HG02798 (cell line): Measurements from ENCODE around the gene SIRT5.

Experiments used
- ATAC-seq: cut with Tn5 transposase; IDR thresholded peaks from one replicate; pipeline ENCODE4 v1.9.1; 2021; ENCODE audit warnings: mild to moderate bottlenecking; ENCODE audit not compliant: unreplicated experiment, poor library complexity

The SIRT5 gene

DNA sequence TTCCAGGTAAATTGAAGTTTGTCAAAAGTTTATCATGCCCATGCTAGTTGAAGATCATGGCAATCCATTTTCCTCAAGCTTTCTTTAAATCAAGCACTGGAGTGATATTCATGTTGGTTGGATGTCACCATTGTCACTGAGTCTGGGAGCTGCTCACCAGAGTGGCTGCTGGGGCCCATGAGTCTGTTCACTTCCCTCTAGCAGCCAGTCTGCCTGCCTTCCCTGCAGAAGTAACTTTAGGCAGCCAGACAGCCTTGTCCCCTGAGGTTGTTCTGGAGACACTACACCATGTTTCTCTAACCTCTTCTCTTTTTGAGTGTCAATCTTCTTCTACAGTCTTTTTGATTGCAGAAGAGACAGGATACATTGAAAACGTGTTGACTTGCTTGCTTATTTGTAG, 5.5 kb downstream of the SIRT5 start:
- no peak for ATAC-seq

DNA sequence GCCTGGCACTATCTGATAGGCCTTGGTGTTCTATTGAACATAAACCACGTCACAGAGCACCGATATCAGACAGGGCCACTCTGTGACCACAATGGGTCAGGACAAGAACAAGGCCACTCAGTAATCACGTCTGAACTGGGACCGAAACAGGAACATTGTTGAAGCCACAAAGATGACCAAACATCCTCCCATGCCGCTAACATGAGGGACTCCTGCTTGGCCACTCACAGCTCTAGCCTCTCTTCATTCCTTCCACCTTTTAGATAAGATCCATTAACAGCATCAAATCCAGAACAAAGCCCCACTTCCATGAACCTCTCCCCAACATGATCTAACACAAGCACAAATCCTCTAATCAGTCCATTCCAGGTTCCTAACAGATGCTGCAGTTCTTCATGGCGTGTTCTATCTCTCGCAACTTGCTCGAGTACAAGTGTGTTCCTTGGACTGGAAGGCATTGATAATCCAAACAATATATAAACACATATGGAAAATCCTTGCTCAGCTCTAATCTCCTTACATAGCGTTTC, 7.4 kb downstream of the SIRT5 start:
- no peak for ATAC-seq

DNA sequence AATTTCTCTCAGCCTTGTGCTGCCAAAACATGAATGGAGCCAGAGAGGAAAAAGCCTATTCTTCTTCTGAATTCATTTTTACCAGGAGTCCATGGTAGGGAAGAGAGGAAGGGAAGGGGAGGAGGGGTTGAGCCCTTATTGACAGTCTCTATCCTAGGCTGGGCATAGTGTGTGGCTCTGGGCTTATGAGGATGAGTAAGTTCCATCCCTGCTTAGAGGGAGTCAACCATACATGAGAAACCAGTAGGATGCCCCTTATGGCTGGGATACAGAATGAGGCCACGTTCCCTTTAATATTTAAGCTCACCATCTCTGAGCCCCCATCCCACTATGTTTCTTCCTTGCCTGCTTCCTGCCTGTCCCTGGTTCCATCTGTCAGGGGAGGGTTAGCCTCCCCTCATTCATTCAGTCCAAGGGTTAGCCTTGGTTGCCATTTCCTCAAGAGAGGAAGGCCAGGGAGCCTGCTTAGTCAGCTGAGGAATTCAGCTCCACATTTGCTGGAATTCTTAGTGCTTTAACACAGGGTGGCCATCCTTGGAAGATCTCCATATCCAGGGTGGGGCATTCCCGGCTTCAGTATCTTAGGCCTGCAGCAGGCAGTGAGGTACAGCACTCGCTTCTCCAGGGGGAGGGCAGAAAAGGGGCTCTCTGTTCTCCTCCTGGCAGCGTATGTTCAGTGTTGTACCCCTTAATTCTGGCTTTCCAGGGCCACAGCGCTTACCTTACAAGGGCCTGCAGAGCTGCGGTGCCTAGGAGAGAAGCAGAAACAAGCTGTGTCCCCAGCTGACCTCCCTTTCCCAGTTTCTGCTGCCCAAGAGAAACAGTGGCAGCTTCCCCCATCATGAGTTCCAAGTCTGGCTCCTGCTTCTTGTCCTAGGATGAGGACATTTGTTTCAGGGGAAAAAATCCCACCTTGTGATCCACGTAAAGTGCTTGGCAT, 12.5 kb downstream of the SIRT5 start:
- ATAC-seq: no peak

DNA sequence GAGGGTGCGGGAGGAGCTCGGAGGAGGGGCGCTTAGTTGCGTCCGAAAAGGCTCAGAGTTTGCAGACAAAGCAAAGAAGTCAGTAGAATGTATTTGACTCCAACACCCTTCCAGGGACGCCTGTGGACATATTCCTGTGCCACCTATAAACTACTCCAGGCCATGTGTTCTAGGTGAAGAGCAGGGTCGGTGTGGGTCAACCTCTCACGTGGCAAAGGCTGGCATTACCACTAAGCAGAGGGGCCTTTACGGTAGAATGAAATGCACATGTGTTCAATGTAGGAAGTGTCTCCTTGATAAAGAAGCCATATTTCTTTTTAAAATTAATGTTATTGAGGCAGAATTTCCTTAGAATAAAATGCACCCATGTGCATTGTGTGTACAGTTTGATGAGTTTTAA, 15.4 kb downstream of the SIRT5 start:
- no peak for ATAC-seq

DNA sequence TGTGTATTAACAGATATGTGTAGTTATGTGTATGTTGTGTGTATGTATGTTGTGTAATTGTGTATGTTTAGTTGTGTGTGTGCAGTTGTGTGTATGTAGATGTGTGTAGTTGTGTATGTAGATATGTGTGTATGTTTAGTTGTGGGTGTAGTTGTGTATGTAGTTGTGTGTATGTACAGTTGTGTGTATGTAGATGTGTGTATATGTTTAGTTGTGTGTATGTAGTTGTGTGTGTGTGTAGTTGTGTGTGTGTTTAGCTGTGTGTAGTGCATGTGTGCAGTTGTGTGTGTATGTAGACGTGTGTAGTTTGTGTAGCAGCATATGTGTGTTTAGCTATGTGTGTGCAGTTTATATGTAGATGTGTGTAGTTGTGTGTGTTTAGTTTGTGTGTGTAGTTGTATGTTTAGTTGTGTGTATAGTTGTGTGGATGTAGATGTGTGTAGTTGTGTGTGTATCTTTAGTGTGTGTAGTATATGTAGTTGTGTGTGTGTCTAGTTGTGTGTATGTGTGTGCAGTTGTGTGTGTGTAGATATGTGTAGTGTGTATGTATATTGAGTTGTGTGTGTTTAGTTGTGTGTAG, 16.3 kb downstream of the SIRT5 start:
- no peak for ATAC-seq

DNA sequence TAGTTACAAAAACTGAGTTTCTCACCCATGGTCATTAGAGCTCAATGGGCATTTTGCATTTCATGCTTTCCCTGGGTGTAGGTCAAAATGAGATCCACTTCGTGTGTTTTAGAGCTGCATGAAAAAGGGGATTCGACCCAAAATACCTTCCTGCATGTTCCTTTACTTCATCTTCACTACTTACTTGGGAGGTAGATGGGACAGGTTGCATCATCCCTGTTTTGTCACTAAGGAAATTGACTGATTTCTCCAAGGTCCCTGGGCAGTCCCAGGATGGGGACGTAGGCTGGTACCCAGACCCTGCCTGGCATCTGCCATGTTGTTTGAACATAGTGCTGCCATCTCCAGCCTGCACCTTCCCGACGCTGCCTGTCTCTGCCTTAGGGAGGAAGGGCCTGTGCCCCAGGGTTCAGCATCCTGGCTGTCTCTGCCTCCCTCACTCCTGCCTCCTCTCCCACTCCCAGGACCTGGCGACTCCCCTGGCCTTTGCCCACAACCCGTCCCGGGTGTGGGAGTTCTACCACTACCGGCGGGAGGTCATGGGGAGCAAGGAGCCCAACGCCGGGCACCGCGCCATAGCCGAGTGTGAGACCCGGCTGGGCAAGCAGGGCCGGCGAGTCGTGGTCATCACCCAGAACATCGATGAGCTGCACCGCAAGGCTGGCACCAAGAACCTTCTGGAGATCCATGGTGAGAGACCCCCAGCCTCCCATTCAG, 17.0 kb downstream of the SIRT5 start:
- ATAC-seq: no peak

DNA sequence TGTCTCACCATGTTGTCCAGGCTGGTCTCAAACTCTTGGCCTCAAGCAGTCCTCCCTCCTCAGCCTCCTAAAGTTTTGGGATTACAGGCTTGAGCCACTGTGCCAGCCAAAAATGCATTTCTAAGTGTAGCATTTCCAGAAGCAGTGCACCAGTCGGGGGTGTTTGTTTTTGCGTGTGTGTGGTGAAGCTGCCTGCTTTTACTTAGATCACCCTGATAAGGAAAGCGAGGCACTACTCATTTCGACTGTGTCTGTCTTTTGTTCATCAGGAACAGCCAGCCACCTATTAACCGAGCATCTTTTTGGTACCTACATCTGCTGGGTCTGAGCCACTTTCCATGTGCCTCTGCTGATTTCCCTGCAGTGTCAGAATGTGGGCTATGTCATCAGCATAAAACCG, 18.7 kb downstream of the SIRT5 start:
- ATAC-seq: no peak

DNA sequence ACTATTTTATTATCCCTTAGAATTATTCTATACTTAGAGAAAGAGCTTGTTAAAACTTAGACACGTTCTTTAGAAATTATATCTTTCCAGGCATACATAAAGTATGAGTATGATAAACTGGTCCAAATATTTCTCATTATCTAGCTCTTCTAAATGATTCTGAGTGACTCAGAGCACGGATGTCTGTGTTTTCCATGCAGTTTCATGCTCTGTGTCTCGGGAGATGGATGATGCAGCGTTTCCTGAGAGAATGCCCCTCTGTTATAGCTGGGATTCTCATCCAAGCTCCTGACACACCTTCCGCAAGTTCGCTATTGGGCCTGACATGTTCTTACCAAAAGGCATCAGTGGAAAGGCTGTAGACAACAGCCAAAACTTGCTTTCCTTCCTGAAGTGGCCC, 19.3 kb downstream of the SIRT5 start:
- no peak for ATAC-seq

DNA sequence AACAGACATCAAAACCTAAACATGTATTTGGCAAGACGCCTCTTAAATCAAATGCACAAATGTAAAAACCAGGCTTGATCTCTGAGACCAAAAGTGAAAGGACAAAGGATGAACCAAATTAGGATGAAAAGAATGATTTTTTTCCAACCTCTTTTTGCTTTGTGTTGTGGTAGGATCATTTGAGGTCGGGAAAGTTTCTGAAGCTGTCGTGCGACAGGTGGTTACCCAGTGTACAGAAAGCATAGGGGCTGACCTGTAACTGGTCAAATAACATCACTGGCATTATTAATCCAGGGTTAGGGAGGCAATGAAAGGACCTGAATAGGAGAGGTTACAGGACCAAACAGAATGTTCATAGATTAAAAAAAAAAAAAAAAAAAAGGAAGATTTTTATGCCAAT, 22.7 kb downstream of the SIRT5 start:
- no peak for ATAC-seq

DNA sequence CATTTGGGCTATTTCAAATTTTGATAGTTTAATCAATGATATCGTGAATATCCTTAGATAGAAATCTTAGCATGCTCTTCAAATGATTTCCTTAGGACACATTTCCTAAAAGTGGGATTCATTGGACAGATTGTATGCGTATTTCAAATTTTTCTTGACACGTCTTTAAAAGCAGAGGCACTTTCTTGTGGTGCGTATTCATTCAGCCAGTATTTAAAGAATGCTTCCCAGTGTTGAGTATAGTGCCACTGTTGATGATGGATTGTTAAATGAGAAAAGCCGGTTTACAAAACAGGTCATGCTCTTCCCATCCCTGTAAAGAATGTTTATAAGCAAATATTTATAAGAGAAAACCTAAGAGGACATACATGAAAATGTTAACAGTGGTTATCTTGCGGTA, 25.6 kb downstream of the SIRT5 start:
- ATAC-seq: no peak

DNA sequence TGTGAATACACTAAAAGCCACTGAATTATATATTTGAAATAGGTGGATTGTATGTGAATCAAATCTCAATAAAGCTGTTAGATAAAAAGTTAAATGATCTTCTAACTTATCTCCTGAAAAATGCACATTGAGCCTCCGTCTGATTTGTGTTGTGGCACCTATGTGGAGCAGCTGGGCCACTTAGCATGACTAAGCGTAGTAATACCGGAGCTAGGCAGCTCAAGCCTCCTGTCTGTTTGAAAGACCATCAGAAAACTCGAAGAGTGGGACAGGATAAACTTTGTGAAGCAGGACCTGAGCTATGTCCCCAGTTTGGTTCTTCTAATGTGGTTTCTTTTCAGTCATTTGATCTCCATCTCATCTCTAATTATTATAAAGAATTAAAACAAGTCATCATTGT, 29.7 kb downstream of the SIRT5 start:
- no peak for ATAC-seq

DNA sequence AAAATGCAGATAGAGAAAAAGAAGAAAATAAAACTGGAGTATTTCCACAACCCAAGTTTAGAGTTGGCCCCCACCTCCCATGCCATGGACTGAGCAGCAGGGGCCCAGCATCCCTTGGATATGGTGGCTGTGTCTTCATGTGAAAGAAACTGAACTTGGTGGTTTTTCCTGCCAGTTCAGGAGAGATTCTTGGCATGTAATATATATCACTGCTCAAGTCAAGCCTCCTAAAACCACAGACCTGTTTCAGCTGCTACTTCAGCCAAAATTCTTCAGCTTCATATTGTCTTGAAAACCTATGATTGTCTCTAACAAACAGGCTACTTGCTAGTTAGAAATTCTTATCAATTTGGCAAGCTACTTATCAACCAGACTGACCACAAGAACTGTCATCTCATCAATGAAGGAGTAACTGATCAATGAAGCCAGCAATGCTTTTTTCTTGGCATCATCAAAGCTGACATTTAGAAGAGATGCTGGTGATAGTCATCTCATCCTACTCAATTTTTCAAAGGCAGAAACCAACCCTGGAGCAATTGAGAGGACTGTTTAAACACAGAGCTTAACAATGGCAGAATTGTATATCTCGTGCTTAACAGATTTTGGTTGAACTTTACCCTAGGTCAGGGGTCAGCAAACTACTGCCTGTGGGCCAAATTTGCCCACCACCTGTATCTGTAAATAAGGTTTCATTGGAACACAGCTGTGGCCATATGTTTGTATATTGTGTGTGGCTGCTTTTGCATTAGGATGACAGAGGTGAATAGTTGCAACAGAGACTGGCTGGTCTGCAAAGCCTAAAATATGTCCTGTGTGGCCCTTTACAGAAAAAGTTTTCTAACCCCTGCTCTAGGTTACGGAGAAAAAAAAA, 30.4 kb downstream of the SIRT5 start:
- no peak for ATAC-seq

DNA sequence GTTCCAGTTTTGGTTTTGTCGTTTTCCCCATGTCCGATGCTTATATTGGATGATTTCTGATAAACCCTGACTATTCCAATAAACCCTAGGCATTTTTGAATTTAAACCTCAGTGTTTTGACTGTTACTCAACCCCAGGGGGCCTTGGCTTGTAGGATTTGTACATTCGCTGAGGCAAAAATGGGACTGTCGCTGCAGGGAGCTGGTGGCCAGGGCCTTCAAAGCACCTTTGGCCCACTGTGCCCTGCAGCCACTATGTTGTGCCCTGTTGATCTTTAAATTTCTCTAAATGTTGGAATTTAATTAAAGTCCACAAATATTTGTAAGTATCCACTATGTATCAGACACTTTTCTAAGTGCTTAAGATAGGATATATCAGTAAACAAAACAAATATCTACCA, 31.2 kb downstream of the SIRT5 start:
- no peak for ATAC-seq

DNA sequence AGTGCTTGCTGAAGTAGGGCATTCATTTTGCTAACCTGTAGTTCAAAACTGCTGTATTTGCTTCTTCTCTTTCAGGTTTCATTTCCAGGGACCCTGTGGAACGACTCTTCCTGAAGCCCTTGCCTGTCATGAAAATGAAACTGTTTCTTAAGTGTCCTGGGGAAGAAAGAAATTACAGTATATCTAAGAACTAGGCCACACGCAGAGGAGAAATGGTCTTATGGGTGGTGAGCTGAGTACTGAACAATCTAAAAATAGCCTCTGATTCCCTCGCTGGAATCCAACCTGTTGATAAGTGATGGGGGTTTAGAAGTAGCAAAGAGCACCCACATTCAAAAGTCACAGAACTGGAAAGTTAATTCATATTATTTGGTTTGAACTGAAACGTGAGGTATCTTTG, 37.3 kb downstream of the SIRT5 start:
- ATAC-seq: no peak

DNA sequence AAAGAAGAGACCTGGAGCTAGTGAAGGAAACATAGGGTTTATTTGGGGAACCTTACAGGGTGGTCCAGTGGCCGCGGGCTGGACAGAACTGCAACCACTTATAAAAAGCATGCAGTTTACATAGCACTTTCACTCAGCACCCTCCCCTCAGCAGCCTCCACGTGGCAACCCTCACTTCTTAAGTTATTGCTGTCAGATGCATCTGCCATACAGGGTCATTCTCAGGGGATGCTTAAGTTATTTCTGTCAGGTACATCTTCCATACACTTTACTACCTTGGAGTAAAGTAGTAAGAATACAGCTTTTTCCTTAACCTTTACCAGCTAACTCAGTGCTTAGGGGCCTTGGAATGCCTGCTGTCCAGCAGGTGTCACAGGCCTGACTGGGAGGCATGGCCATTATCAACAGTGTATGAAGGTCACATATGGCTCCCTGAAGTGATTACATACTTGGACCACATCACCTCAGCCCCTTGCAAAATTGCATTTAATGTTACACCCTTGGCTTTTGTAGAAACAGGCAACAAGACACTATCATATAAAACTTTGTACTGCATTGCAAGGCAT, 38.7 kb downstream of the SIRT5 start:
- ATAC-seq: no peak

DNA sequence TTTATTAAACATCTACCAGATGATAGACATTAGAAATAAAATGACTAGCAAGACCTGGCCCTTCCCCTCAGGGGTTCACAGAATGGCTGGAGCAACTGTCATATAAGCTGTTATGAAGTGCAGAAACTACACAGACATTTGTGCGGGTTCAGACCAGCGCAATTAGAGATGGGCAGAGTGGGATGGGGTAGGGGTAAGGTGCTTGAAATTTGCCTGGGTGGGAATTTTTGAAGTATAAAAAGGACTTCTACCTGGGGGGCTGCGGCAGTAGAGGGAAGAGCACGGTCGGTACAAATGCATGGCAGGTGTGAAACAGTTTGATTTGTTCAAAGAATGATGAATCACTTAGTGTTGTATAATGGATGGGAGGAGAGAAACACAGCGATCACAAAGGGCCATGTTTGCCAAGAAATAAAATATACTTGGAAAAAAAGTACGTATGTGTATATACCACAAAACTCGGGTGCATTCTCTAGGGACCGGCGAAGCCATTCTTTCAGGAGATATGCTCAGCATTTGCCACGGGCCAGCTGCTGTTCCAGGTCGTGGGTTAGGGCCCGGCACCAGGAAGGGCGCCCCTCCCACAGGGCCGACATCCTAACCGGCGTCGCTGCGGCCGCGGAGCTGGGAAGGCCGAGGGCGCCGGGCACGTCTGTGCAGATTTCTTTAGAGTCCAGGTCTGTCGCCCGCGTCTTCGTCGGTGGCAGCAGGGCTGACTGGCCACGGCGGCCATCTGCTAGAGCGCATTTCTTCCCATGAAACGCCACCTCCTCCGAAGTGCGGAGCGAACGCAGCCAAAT, 39.9 kb downstream of the SIRT5 start:
- ATAC-seq: peak; percentile 23

DNA sequence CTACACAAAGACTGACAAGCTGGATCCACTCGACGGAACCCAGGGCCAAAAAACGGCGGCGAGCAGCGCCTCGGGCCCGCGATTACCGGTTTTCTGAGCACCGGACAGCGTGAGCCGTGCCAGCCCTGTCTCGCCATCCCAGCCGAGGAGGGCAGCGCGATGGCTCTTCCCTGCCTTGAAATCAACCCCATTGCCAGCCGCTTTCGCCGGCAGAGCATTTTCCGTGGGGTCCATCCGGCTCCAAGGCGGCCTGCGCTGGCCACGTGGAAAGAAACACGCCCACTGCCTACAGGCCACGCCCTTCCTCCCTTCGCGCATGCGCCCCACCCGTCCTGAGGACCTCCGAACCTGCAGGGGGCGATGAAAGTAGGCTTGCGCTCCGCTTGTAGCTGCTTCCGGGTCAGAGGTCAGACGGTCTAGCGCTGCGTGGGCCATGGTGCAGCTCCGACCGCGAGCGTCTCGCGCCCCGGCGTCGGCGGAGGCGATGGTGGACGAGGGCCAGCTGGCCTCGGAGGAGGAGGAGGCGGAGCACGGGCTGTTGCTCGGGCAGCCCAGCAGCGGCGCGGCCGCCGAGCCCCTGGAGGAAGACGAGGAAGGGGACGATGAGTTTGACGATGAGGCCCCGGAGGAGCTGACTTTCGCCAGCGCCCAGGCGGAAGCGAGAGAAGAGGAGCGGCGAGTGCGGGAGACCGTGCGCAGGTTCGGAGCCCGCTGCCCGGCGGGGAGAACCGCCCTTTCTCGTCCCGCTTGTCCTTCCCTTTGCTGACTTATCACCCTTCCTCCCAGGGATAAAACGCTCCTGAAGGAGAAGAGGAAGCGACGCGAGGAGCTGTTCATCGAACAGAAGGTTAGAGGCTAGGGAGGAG, 40.8 kb downstream of the SIRT5 start, which contains the start of gene NOL7:
TSS of gene NOL7 (plus strand) at position 410 of the 866 bp plus-strand sequence. CDS start at position 434, 24 bp downstream.
- peak; percentile 92 for ATAC-seq

DNA sequence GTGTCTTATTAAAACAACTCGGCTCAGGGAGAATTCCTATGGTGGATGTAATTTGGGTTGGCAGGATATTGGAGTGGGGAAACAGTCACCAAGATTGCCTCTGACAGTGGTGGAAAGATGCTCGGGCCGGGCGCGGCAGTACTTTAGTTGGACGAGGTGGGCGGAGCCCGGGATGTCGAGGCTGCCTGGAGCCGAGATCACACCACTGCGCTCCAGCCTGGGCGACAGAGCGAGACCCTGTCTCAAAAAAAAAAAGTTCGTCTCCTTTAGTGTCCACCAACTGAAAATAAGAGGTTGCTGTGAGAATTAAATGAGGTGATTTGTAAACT, 41.4 kb downstream of the SIRT5 start:
- no peak for ATAC-seq
